ENCODE data around the gene OR1K1.
"Not testable (repeated sequence)": the region's sequence is repeated elsewhere in the genome, so short reads cannot be mapped to it uniquely, and the experiment has no call there.

Gene OR1K1

DNA sequence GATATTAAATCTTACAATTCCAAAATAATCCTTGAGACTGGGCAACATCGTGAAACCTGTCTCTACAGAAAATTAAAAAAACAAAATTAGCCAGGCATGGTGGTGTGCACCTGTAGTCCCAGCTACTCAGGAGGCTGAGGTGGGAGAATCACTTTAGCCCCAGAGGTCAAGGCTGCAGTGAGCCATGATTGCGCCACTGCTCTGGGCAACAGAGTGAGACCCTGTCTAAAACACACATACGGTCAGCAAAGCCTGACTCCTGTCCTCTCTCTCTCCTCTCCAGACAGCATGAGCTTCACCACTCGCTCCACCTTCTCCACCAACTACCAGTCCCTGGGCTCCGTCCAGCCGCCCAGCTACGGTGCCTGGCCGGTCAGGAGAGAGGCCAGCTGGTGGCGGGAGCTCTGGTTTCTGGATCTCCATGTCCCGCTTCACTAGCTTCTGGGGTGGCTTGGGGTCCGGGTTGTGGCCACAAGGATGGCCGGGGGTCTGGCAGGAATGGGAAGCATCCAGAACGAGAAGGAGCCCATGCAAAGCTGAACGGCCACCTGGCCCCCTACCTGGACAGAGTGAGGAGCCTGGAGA, 37.4 kb downstream of the OR1K1 start:
- H3K4me3 ChIP-seq (ENCODE audit: low read depth, low read length) = no peak overlapping the region
- TF ChIP-seq, protein P1, sequence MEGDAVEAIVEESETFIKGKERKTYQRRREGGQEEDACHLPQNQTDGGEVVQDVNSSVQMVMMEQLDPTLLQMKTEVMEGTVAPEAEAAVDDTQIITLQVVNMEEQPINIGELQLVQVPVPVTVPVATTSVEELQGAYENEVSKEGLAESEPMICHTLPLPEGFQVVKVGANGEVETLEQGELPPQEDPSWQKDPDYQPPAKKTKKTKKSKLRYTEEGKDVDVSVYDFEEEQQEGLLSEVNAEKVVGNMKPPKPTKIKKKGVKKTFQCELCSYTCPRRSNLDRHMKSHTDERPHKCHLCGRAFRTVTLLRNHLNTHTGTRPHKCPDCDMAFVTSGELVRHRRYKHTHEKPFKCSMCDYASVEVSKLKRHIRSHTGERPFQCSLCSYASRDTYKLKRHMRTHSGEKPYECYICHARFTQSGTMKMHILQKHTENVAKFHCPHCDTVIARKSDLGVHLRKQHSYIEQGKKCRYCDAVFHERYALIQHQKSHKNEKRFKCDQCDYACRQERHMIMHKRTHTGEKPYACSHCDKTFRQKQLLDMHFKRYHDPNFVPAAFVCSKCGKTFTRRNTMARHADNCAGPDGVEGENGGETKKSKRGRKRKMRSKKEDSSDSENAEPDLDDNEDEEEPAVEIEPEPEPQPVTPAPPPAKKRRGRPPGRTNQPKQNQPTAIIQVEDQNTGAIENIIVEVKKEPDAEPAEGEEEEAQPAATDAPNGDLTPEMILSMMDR (conservative IDR thresholded peaks at IDR 0.05; ENCODE audit: low read depth, low read length) = no peak
- no peak for DNase-seq (ENCODE audit: low read depth)

DNA sequence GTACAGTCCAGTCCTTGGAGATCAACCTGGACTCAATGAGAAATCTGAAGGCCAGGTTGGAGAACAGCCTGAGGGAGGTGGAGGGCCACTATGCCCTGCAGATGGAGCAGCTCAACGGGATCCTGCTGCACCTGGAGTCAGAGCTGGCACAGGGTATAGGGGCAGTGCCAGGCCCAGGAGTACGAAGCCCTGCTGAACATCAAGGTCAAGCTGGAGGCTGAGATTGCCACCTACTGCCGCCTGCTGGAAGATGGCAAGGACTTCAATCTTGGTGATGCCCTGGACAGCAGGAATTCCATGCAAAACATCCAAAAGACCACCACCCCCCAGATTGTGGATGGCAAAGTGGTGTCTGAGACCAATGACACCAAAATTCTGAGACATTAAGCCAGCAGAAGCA, 38.5 kb downstream of the OR1K1 start:
- not testable (repeated sequence) for DNase-seq (ENCODE audit: low read depth); H3K4me3 ChIP-seq (ENCODE audit: low read depth, low read length)

DNA sequence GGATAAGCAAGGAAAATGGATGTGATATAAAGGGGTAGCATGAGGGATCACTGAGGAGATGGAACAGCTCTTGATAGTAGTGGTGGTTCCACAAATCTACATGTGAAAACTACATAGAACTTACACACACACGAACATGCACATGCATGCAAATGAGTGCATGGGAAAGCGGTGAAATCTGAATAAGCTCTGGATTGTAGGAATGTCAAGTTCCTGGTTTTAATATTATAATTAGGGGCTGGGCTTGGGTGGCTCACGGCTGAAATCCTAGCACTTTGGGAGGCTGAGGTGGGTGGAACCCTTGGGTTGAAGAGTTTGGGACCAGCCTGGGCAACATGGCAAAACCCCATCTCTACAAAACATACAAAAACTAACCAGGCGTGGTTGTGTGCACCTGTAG, 41.6 kb downstream of the OR1K1 start:
- TF ChIP-seq, protein P1 (conservative IDR thresholded peaks at IDR 0.05; ENCODE audit: low read depth, low read length) = no peak
- no peak for DNase-seq (ENCODE audit: low read depth)
- H3K4me3 ChIP-seq (ENCODE audit: low read depth, low read length) = no peak overlapping the region

DNA sequence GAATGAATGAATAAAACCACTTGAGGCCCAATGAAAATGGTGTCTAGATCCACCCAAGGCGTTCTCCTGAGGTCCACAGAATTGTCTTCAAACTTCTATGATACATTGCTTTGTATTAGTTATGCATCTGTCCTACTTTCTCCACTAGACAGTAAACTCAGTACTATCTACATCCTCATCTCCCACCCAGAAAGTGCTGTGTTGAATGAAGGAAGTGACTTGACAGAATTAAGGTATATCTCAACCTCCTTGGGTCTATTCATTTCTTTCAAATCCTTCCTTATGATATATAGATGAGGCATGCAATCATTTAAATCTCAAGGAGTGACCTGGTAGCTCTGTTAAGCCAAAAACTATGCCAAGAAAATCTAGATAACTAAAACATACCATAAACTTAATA, 44.2 kb downstream of the OR1K1 start:
- H3K4me3 ChIP-seq (ENCODE audit: low read depth, low read length) = no peak overlapping the region
- no peak for DNase-seq (ENCODE audit: low read depth)
- TF ChIP-seq, protein P1 (conservative IDR thresholded peaks at IDR 0.05; ENCODE audit: low read depth, low read length) = no peak

DNA sequence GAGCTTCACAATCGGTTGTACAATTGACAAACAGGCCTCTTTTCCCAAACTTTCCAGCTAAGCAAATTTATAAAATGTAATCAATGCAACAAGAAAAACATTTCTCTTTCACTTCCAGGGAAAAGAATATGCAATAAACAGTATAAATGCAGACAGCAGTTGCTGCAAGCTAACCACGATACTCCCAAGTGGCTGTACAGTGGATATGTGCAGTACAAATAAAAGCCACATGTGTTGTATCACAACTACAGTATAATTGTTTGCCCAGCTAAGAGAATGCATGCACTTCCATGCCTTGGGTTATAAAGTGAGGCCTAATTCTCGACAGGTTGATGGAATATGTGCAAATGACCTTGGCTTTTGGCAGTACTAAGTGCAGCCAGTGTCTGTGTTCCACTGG, 45.2 kb downstream of the OR1K1 start:
- TF ChIP-seq, protein P1 (conservative IDR thresholded peaks at IDR 0.05; ENCODE audit: low read depth, low read length) = no peak
- H3K4me3 ChIP-seq (ENCODE audit: low read depth, low read length) = no peak overlapping the region
- no peak for DNase-seq (ENCODE audit: low read depth)

DNA sequence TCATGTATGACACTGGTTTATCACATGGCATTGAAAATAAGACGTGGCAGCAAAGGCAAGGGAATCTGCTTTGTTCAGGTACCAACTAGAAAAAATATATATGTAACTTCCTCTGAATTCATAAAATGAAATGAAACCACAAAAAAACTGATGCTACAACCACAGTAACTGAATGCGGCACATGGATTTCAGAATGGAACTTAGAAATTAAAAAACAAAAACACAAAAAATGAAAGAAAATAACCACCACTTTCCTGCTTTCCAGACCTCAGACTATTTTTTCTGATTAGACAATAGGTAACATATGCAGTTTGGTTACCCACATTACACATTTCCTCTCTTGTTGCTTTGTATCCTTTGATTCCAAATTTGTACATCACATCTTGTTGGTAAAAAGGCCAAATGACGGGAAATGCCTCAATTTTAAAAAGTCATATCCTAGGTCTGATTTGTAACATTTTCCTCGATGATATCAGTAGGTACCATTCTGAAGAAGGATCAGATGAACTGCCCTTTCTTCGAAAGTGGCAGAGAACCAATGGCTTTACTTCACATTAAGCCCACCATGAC, 46.5 kb downstream of the OR1K1 start:
- TF ChIP-seq, protein P1 (conservative IDR thresholded peaks at IDR 0.05; ENCODE audit: low read depth, low read length) = no peak
- DNase-seq (ENCODE audit: low read depth) = no peak
- no peak overlapping the region for H3K4me3 ChIP-seq (ENCODE audit: low read depth, low read length)

DNA sequence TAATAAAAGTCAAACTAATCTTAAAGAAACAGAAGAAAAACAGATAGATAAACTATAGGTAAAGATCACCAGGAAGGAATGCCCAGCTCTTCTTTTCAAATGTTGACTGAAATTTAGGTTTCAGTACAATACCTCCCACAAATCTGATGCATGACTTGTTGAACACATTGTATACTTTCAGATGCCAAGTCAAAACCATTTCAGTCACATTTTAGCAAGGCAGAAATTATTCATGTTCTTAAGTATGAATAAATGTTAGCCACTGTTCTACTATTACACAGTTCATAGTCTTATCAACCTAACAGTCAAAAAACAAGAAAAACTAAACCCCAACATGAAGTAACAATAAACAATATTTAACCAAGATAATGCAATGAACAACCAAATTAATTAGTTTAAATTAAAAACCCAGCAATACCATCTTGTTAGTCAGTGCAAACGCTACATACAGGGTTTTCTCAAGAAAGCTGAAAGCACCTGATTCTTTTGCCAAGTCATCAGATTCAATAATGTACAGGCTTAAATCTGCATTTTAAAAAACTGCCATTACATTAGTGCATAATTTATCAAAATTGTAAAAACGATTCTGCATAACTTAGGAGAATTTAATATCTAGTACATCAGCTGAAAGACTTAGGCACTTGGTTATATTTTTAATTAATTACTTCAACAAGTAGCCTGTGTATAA, 48.5 kb downstream of the OR1K1 start:
- TF ChIP-seq, protein P1 (conservative IDR thresholded peaks at IDR 0.05; ENCODE audit: low read depth, low read length) = no peak
- no peak overlapping the region for H3K4me3 ChIP-seq (ENCODE audit: low read depth, low read length)
- DNase-seq (ENCODE audit: low read depth) = no peak

Measured in choroid plexus epithelial cell (primary cell).